ENCODE results near the gene ACAP3.

The ACAP3 gene

DNA sequence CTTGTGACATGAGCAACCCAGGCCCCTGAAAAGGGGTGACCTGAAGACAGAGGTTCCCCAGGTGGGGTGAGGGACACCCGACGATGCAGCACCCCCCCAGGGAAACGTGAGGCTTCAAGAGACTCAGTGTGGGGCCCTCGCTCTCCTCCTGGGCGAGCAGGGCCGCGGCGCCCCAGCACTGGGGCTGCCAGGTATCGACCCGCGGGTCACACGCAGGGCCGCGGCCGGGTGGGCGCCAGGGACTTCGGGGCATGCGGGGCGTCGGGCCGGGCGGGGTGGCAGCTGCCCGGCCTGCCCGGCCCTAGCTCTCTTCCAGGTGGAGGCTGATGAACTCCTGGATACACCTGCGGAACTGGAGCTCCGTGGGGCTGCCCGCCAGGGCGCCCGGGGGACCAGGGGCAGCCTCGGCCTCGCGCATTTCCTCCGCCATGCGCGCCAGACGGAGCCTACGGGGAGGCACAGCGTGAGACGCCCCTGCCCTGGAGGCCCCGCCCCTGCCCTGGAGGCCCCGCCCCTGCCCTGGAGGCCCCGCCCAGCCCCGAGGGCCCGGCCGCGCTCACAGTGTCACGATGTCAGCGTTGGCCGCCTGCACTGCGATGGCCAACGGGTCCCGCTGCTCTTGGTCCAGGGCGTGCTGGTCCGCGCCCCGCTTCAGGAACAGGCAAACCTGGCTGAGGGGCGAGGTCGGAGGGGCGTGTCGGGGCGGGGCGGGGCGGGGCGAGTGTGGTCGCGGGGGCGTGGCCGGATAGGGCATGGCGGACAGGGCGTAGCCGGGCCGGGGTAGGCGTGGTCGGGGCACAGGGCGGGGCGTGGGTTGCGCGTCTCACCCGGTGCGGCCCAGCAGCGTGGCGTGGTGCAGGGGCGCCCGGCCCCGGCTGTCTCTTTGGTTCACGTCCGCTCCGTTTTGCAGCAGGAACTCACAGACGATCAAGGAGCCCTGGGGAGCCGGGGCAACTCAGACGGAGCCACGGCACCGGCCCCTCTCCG, 14.2 kb downstream of the ACAP3 start:
- H3K4me3 ChIP-seq (ENCODE audit: low read depth, low read length), result no peak overlapping the region
- DNase-seq (ENCODE audit: low read depth), result no peak
- TF ChIP-seq, protein P1, sequence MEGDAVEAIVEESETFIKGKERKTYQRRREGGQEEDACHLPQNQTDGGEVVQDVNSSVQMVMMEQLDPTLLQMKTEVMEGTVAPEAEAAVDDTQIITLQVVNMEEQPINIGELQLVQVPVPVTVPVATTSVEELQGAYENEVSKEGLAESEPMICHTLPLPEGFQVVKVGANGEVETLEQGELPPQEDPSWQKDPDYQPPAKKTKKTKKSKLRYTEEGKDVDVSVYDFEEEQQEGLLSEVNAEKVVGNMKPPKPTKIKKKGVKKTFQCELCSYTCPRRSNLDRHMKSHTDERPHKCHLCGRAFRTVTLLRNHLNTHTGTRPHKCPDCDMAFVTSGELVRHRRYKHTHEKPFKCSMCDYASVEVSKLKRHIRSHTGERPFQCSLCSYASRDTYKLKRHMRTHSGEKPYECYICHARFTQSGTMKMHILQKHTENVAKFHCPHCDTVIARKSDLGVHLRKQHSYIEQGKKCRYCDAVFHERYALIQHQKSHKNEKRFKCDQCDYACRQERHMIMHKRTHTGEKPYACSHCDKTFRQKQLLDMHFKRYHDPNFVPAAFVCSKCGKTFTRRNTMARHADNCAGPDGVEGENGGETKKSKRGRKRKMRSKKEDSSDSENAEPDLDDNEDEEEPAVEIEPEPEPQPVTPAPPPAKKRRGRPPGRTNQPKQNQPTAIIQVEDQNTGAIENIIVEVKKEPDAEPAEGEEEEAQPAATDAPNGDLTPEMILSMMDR (IDR thresholded peaks at IDR 0.05; ENCODE audit: low read depth, low read length, missing control alignments), result no peak

DNA sequence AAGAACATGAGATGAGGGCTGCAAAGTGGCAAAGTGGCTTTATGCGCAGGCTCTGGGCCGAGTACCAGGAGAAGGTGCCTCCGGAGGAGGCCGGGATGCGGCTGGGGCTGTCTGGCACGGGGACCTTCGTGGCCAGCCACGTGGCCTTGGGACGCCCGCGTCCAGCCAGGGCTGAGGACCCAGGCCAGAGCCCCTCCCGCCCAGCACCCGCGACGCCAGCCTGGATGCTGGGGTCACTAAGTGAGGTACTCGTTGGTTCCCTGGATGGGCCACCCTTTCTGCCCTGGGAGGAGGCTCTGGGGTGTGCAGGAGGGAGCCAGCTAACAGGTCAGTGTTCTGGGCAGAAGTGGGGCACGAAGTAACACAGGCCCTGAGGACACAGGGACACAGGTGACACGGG, 14.9 kb downstream of the ACAP3 start:
- TF ChIP-seq, protein P1 (IDR thresholded peaks at IDR 0.05; ENCODE audit: low read depth, low read length, missing control alignments), result no peak
- H3K4me3 ChIP-seq (ENCODE audit: low read depth, low read length), result no peak overlapping the region
- no peak for DNase-seq (ENCODE audit: low read depth)

DNA sequence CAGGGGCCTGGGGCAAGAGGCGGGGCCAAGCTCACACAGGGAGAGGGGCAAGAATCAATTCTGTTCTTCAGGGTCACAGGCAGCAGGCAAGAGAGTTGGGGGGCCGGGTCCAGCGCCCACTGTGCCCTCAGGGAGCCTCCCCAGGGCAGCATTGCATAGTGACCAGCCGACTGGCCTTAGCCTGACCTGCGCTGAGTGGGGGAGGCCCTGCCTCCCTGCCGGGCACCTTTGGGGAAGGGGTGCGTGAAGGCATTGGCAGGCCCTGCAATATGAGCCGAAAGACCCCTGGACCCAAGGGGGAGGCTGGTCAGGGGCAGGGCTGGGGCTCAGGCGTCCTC, 15.3 kb downstream of the ACAP3 start:
- DNase-seq (ENCODE audit: low read depth), result no peak
- no peak overlapping the region for H3K4me3 ChIP-seq (ENCODE audit: low read depth, low read length)
- TF ChIP-seq, protein P1 (IDR thresholded peaks at IDR 0.05; ENCODE audit: low read depth, low read length, missing control alignments), result no peak

DNA sequence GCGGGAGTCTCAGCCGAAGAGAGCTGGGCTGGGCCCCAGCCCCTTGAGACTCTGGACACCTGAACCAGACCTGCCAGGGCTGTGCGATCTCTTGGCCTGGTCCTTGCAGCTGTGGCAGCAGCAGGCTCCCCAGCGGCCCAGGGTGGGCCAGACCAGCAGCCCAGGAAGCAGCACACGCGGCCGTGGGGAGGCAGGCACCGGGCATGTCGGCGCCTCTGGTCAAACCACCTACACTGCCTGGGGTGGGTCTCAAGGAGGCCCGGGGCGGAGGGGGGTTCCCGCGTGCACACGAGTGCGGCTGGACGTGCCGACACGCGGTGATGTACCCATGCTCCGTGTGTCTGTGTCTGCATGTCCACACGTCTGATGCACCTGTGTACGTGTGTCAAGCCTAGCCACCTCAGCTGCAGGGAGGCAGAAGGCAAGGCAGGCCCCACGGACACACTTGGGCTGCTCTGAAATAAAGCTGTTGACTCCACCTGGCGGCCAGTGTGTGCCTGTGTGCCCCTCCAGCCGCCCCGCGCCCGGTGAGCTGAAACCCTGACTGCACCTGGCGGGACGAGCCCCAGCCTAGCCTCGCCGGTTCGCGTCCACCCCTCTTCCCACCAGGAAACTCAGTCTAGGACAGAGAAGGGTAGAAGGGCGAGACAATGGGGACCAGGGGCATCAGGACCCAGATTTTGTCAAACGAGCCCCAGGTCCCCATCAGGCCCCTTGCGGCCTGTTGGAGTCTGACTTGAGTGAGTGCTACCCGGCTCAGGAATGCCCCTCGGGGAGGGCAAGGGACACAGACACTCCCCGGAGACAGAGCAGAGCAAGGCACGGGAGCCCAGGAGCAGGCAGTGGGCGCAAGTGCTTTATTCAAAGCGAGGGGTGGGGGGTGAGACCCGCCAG, 15.9 kb downstream of the ACAP3 start:
- TF ChIP-seq, protein P1 (IDR thresholded peaks at IDR 0.05; ENCODE audit: low read depth, low read length, missing control alignments), result peak; percentile 64
- DNase-seq (ENCODE audit: low read depth), result no peak
- no peak overlapping the region for H3K4me3 ChIP-seq (ENCODE audit: low read depth, low read length)

DNA sequence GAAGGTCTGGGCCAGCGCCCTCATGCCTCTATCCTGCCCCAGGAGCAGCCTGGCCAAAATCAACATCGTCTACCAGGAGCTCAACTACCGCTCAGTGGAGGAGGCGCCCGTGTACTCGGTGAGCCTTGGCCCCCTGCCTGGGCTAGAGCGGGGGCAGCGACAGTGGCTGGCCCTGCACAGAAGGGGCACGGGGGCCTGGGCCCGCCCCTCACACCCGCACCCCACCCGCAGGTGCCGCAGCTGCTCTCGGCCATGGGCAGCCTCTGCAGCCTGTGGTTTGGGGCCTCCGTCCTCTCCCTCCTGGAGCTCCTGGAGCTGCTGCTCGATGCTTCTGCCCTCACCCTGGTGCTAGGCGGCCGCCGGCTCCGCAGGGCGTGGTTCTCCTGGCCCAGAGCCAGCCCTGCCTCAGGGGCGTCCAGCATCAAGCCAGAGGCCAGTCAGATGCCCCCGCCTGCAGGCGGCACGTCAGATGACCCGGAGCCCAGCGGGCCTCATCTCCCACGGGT, 16.7 kb downstream of the ACAP3 start:
- TF ChIP-seq, protein P1 (IDR thresholded peaks at IDR 0.05; ENCODE audit: low read depth, low read length, missing control alignments), result no peak
- no peak overlapping the region for H3K4me3 ChIP-seq (ENCODE audit: low read depth, low read length)
- DNase-seq (ENCODE audit: low read depth), result no peak

DNA sequence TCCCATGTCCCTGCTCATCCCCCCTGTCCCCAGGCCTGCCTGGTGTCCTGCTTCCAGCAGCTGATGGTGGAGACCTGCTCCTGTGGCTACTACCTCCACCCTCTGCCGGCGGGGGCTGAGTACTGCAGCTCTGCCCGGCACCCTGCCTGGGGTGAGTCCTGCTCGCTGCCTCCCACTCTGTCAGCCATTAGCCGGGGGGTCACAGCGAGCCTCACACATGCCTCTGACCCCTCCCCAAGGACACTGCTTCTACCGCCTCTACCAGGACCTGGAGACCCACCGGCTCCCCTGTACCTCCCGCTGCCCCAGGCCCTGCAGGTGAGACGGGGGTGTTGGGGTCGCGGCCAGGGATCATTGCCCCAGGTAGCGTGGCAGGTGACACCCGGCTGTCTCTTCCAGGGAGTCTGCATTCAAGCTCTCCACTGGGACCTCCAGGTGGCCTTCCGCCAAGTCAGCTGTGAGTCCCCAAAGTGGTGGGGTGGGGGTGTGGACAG, 17.4 kb downstream of the ACAP3 start:
- TF ChIP-seq, protein P1 (IDR thresholded peaks at IDR 0.05; ENCODE audit: low read depth, low read length, missing control alignments), result peak; percentile 32
- no peak for DNase-seq (ENCODE audit: low read depth)
- no peak overlapping the region for H3K4me3 ChIP-seq (ENCODE audit: low read depth, low read length)

All from GM12864 (cell line).